Glutamatergic neuron (in vitro differentiated cells): Measurements from ENCODE around the gene ZBTB7C. TPM values are rescaled to one million over a fixed set of nuclear protein-coding genes. Genes with fewer than 3 reads are reported as not detected.

Experiments
- DNase-seq: peaks from one replicate; pipeline ENCODE4 v3.0.0; 2022
- H3K27ac Mint-ChIP-seq: one replicate; pipeline ENCODE4 v1.8.0; 2020; ENCODE audit warnings: mild to moderate bottlenecking, mixed read lengths, inconsistent platforms; ENCODE audit not compliant: unreplicated experiment
- H3K27me3 Mint-ChIP-seq: one replicate; pipeline ENCODE4 v1.8.0; 2020; ENCODE audit warnings: mild to moderate bottlenecking, moderate library complexity, mixed read lengths, inconsistent platforms; ENCODE audit not compliant: unreplicated experiment
- H3K36me3 Mint-ChIP-seq: one replicate; pipeline ENCODE4 v1.8.0; 2020; ENCODE audit warnings: mild to moderate bottlenecking, mixed read lengths, inconsistent platforms; ENCODE audit not compliant: unreplicated experiment
- H3K4me1 Mint-ChIP-seq: one replicate; pipeline ENCODE4 v1.8.0; 2020; ENCODE audit warnings: mild to moderate bottlenecking, low read depth, mixed read lengths, inconsistent platforms; ENCODE audit not compliant: unreplicated experiment
- H3K4me3 Mint-ChIP-seq: one replicate; pipeline ENCODE4 v1.8.0; 2020; ENCODE audit warnings: mild to moderate bottlenecking, mixed read lengths, inconsistent platforms; ENCODE audit not compliant: unreplicated experiment
- H3K9me3 Mint-ChIP-seq: one replicate; pipeline ENCODE4 v1.8.0; 2020; ENCODE audit warnings: mild to moderate bottlenecking, moderate library complexity, mixed read lengths, inconsistent platforms; ENCODE audit not compliant: unreplicated experiment
- total RNA-seq: library from RNA; stranded (reverse); fragmentation: NEBNext Ultra II Directional; extraction: Animal tissue kit (Norgen Biotek cat#: 25700); gene quantifications from one replicate; pipeline ENCODE4 v1.2.1, GENCODE V29; 2021; ENCODE audit not compliant: unreplicated experiment
- TF ChIP-seq, protein P1 (sequence below): fragments of 200-600 bp; sonication (generic); IDR thresholded peaks from one replicate; pipeline ENCODE4 v1.5.0; 2021; ENCODE audit not compliant: partially characterized antibody, unreplicated experiment

Gene ZBTB7C
- total RNA-seq, 1 donor from 2014 or later = 10.6 TPM

DNA sequence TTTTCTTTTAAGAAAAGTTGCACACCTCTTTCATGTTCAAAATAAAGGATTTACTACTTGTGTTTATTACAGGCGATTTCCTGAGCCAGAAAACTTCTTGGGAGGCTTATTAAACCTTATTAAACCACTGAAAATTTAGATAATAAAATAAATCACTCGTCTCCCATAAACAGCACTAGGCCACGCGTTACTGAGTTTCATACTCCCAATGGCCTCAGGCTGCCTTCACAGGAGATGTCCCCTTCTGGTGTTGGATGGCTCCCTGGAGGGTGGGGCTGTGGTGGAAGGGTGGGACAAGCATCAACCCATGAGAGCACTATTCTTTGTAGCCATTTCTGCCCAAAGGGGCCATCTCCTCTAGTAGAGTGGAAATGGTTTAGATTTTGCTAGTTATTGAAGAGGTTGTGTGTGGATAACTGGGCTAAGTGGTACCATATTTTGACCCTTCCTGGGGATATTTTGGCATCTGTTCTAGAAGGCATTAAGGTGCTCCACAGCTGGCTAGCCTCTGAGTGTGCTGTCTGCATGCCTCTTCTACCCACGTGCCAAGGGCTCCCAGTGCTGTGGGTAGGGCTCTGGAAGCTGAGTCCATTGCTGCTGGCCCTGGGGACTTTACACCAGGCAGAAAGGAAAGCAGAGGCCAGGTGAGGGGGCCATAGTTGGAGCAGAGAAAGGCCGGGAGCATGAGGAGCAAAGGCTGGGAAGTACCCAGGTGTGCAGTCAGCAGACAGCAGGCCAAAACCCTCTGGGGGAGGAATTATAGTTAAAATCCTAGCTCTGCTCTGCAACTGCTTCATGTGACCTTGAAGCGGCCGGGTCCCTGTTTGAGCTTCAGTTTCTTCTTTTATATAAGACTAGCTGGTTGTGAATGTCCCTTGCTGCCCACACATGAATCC lies 357.0 kb downstream of the ZBTB7C start:
- H3K9me3 Mint-ChIP-seq = peaks cover 12% of the 10 kb centered on the region
- peaks cover 21% of the 10 kb centered on the region for H3K4me1 Mint-ChIP-seq
- no peak overlapping the region for H3K27ac Mint-ChIP-seq
- TF ChIP-seq, protein P1, sequence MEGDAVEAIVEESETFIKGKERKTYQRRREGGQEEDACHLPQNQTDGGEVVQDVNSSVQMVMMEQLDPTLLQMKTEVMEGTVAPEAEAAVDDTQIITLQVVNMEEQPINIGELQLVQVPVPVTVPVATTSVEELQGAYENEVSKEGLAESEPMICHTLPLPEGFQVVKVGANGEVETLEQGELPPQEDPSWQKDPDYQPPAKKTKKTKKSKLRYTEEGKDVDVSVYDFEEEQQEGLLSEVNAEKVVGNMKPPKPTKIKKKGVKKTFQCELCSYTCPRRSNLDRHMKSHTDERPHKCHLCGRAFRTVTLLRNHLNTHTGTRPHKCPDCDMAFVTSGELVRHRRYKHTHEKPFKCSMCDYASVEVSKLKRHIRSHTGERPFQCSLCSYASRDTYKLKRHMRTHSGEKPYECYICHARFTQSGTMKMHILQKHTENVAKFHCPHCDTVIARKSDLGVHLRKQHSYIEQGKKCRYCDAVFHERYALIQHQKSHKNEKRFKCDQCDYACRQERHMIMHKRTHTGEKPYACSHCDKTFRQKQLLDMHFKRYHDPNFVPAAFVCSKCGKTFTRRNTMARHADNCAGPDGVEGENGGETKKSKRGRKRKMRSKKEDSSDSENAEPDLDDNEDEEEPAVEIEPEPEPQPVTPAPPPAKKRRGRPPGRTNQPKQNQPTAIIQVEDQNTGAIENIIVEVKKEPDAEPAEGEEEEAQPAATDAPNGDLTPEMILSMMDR = no peak
- peaks cover 12% of the 10 kb centered on the region for H3K27me3 Mint-ChIP-seq
- H3K36me3 Mint-ChIP-seq = no peaks in the 10 kb centered on the region
- H3K4me3 Mint-ChIP-seq = no peak overlapping the region
- no peak for DNase-seq

GRCh38 chr18:48050176-48050575 lies 359.0 kb downstream of the ZBTB7C start:
- Mint-ChIP-seq H3K27ac (no peak overlapping the region), H3K27me3 (peaks cover 14% of the 10 kb centered on the region), H3K4me3 (no peak overlapping the region)

DNA sequence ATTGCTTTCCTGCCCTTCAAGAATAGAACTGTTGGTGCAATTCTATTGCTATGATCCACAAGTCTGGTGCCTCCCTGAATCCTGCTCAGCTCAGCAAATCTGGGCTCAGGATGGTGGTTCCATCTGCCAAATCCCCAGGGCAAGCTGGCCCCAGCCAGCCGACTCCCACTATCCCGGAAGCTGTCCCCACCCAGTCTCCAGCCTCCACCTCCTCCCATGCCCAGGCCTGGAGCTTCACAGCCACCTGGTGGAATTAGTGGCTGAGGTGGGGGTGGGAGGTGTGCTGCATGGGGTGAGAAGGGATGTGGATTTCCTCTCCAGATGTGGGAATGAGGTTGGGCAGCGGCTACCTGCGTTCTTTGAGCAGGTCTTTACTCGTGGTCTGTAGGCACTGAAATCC lies 359.4 kb downstream of the ZBTB7C start:
- Mint-ChIP-seq H3K4me1 (peaks cover 14% of the 10 kb centered on the region), H3K4me3 (no peak overlapping the region), H3K27me3 (peaks cover 14% of the 10 kb centered on the region), H3K27ac (no peak overlapping the region), H3K9me3 (peaks cover 11% of the 10 kb centered on the region), H3K36me3 (no peaks in the 10 kb centered on the region)
- no peak for DNase-seq
- TF ChIP-seq, protein P1 = no peak

More at GRCh38 chr18:48050176-48050575, 359.0 kb downstream of the ZBTB7C start:
- no peaks in the 10 kb centered on the region for H3K36me3 Mint-ChIP-seq
- H3K9me3 Mint-ChIP-seq = peaks cover 14% of the 10 kb centered on the region
- peaks cover 17% of the 10 kb centered on the region for H3K4me1 Mint-ChIP-seq
- DNase-seq = no peak
- TF ChIP-seq, protein P1 = no peak

DNA sequence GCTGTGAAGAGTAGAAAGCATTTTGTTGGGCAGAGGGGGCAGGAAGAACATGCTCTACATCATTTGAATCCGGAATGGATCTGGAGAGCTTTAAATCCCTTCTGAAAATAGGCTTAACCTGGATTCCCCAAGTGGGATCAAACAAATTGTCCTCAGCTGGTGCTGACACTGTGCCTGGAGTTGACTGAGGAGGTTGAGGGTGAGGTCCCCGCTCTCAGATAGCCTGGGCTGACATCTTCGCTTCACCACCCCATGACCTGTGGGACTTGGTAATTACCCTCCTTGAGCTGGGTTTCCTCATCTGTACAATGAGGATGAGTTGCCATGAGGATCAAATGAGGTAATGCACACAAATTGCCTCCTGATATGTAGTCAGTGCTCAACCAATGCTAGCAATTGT lies 360.9 kb downstream of the ZBTB7C start:
- Mint-ChIP-seq H3K36me3 (peaks cover 5% of the 10 kb centered on the region), H3K27ac (no peak overlapping the region), H3K4me3 (no peak overlapping the region), H3K27me3 (peaks cover 6% of the 10 kb centered on the region), H3K9me3 (peaks cover 7% of the 10 kb centered on the region), H3K4me1 (peaks cover 3% of the 10 kb centered on the region)
- DNase-seq = no peak
- TF ChIP-seq, protein P1 = no peak

- Mint-ChIP-seq H3K9me3 (peaks cover 7% of the 10 kb centered on the region), H3K4me3 (no peak overlapping the region), H3K27me3 (peaks cover 4% of the 10 kb centered on the region), H3K36me3 (peaks cover 11% of the 10 kb centered on the region), H3K4me1 (peaks cover 3% of the 10 kb centered on the region), H3K27ac (no peak overlapping the region)
- TF ChIP-seq, protein P1 = no peak
- DNase-seq = no peak
These were observed 362.3 kb downstream of the ZBTB7C start for GRCh38 chr18:48046843-48047242.
